ENCODE measurements around the gene MYH6. TPM values are rescaled to one million over a fixed set of nuclear protein-coding genes. Genes with fewer than 3 reads are reported as not detected.

MYH6 gene
- total and polyA plus RNA-seq, 2 of the 13 experiments (the other 11 are each of a cell fraction or from before 2014, with no cell fraction given): 0.01 TPM; not detected in 1

GRCh38 chr14:23345987-23346692 is 61.9 kb downstream of the MYH6 start:
- WGBS (ENCODE audit: low lambda C conversion rate): 39% methylated on average over 13 of the region's 13 CpGs
- peak; percentile 48 for FAIRE-seq
- TF ChIP-seq FOXP1 (IDR thresholded peaks at IDR 0.05) (peak; percentile 81), FOXP1 (CRISPR knock-in tag; IDR thresholded peaks at IDR 0.05) (no peak), ZNF782 (CRISPR knock-in tag; IDR thresholded peaks at IDR 0.05; ENCODE audit: borderline replicate concordance) (0 out of 2 replicates have a peak, but pooled peaks have one; percentile 66), HNF1A (IDR thresholded peaks at IDR 0.05; ENCODE audit: low read depth) (no peak), HNF1A (CRISPR knock-in tag; IDR thresholded peaks at IDR 0.05; ENCODE audit: borderline replicate concordance) (0 out of 2 replicates have a peak, but pooled peaks have one; percentile 44), HNF4G (IDR thresholded peaks at IDR 0.05; ENCODE audit: borderline replicate concordance, low read depth, low read length) (no peak), HNF4G (CRISPR knock-in tag; IDR thresholded peaks at IDR 0.05; ENCODE audit: borderline replicate concordance, low read depth) (no peak), ZNF263 (CRISPR knock-in tag; IDR thresholded peaks at IDR 0.05) (peak; percentile 27; the same call in 1 of the 2 replicates), HOXA3 (CRISPR knock-in tag; IDR thresholded peaks at IDR 0.05) (peak; percentile 23; the same call in 1 of the 2 replicates), EZH2 (conservative IDR thresholded peaks at IDR 0.05; ENCODE audit: low read depth, low read length) (0 out of 2 replicates have a peak, but pooled peaks have one; percentile 28), PATZ1 (CRISPR knock-in tag; IDR thresholded peaks at IDR 0.05) (0 out of 2 replicates have a peak, but pooled peaks have one; percentile 12), KLF13 (CRISPR knock-in tag; IDR thresholded peaks at IDR 0.05) (0 out of 2 replicates have a peak, but pooled peaks have one; percentile 16), ZNF567 (CRISPR knock-in tag; IDR thresholded peaks at IDR 0.05; ENCODE audit: borderline replicate concordance) (no peak)

More at GRCh38 chr14:23345987-23346692, 61.9 kb downstream of the MYH6 start:
- Histone ChIP-seq H3K9ac (ENCODE audit: insufficient read depth, low read depth, low read length) (no peak overlapping the region), H3K36me3 (replicated peaks in 1 of 2; ENCODE audit: control insufficient read depth in 1 of 2, insufficient read depth in 2 of 2, low read length in 2 of 2) (no peaks in the 10 kb centered on the region), H3K4me1 (ENCODE audit: insufficient read depth, low read length) (no peaks in the 10 kb centered on the region), H3K4me3 (replicated peaks in 1 of 3; ENCODE audit: insufficient read depth in 1 of 3, low read depth in 2 of 3, low read length in 3 of 3) (no peak overlapping the region), H4K20me1 (ENCODE audit: insufficient read depth, low read length) (no peaks in the 10 kb centered on the region), H3K27ac (ENCODE audit: extremely low read length, insufficient read depth, low read length) (no peak overlapping the region), H3K4me2 (ENCODE audit: low read depth, low read length) (no peak overlapping the region), H3K27me3 (ENCODE audit: control insufficient read depth in 1 of 2, insufficient read depth in 2 of 2, low read length in 2 of 2) (peaks cover 4 to 66% of the 10 kb centered on the region in 2 experiments), H3K79me2 (ENCODE audit: insufficient read depth, low read length) (no peaks in the 10 kb centered on the region), H3K9me3 (ENCODE audit: low read length) (peaks cover 3% of the 10 kb centered on the region; the same call in 1 of the 2 replicates), H2AFZ (ENCODE audit: low read length) (no peak overlapping the region)
- no TSS peak for BruUV-seq (replicated peaks)
- in situ Hi-C loops (cut with HindIII; ENCODE audit: extremely low pct_ligation_motif_present, low pct_unique_long_range_greater_than_20kb) (no loop called here), intact Hi-C loops (cut with micrococcal nuclease; ENCODE audit: unreplicated experiment) (no loop called here)
- CTCF ChIA-PET (ENCODE audit: low intra/inter-chr PET ratio, low total read pairs): no interaction called here
- peak; percentile 45 for DNase-seq (ENCODE audit: low spot score)
- peak; percentile 87 for ATAC-seq
- POLR2A ChIA-PET: interaction anchor here (0.8 to 2.2 kb wide), 4 partner anchors 20 to 45 kb away, joined by 3 to 16 read pairs (median 4); partner anchors contain the start of genes BCL2L2 and PABPN1
